Activated naive CD8-positive, alpha-beta T cell (primary cell): Measurements from ENCODE around the gene KRTAP19-7.

ENCODE experiments used
- H3K27ac Mint-ChIP-seq: one replicate; pipeline ENCODE4 v1.8.0; 2021; ENCODE audit warnings: mixed read lengths
- H3K27me3 Mint-ChIP-seq: one replicate; pipeline ENCODE4 v1.8.0; 2021; ENCODE audit warnings: mixed read lengths
- H3K36me3 Mint-ChIP-seq: one replicate; pipeline ENCODE4 v1.8.0; 2021; ENCODE audit warnings: mixed read lengths
- H3K4me1 Mint-ChIP-seq: one replicate; pipeline ENCODE4 v1.8.0; 2021; ENCODE audit warnings: low read depth, mixed read lengths
- H3K4me3 Mint-ChIP-seq: one replicate; pipeline ENCODE4 v1.8.0; 2021; ENCODE audit warnings: mild to moderate bottlenecking, mixed read lengths
- H3K9me3 Mint-ChIP-seq: one replicate; pipeline ENCODE4 v1.8.0; 2021; ENCODE audit warnings: low read depth, mixed read lengths

The KRTAP19-7 gene

GRCh38 chr21:30541764-30542163, 19.4 kb downstream of the KRTAP19-7 start, which contains the start of gene KRTAP19-6:
Gene KRTAP19-6, minus strand, starts transcription at chr21:30541864. Its CDS starts 31 bp downstream, at chr21:30541833.
- no peaks in the 10 kb centered on the region for H3K36me3 Mint-ChIP-seq

GRCh38 chr21:30518876-30519275, 42.2 kb downstream of the KRTAP19-7 start:
- H3K4me1 Mint-ChIP-seq: no peaks in the 10 kb centered on the region
- peaks cover 1% of the 10 kb centered on the region for H3K27me3 Mint-ChIP-seq
- no peak overlapping the region for H3K4me3 Mint-ChIP-seq
- H3K9me3 Mint-ChIP-seq: peaks cover 5% of the 10 kb centered on the region
- no peak overlapping the region for H3K27ac Mint-ChIP-seq
- H3K36me3 Mint-ChIP-seq: no peaks in the 10 kb centered on the region

More at GRCh38 chr21:30541764-30542163, 19.4 kb downstream of the KRTAP19-7 start, which contains the start of gene KRTAP19-6:
- Mint-ChIP-seq H3K27ac (no peak within 1 kb of the TSS), H3K4me3 (no peak within 1 kb of the TSS), H3K27me3 (no peaks in the 10 kb centered on the region), H3K9me3 (peaks cover 4% of the 10 kb centered on the region), H3K4me1 (no peaks in the 10 kb centered on the region)

GRCh38 chr21:30515681-30516080, 45.4 kb downstream of the KRTAP19-7 start:
- Mint-ChIP-seq H3K27me3 (peaks cover 1% of the 10 kb centered on the region), H3K36me3 (no peaks in the 10 kb centered on the region), H3K27ac (no peak overlapping the region), H3K4me3 (no peak overlapping the region), H3K4me1 (no peaks in the 10 kb centered on the region), H3K9me3 (peaks cover 5% of the 10 kb centered on the region)
